GM18517 (cell line): ENCODE results near the gene CREM.

Experiments used
- ATAC-seq: cut with Tn5 transposase; IDR thresholded peaks from one replicate; pipeline ENCODE4 v1.9.1; 2021; ENCODE audit warnings: mild to moderate bottlenecking, moderate library complexity; ENCODE audit not compliant: unreplicated experiment

CREM gene

DNA sequence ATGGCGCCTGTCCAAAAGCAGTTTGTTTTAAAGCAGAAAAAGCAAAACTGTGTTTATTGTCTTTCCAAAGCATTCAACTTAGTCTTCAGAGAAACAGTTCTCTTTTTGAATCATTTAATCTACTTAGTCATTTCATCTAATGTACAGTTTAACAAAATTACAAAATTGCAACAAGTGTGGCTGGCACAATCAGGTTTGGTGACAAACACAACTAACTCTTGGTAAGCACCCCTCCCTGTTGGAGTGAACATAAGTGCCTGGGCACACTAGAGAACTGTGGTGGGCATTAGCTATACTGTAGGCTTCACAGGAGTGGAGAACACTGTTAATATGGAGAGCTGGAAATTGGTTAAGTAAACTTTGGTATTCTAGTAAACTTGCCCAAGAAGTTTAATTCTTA lies 6.9 kb downstream of the CREM start:
- ATAC-seq = no peak

DNA sequence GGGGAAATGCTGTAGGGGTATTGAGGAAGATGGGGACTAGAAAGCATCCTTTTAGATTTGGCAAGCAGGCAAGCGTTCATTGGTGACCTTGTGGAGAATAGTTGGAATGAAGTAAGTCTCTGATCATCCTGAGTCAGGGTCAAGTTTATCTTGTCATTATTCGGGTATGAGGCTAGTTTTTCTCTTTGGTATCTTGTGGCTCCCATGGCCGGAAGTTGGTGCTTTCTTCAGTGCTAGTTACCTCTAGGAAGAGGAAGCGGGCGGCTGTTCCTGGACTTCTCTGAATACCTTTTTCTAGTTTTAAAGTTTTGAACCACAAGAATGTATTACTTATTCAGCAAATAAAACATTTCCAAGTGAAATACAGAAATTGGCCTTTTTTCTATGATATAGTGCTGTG lies 9.2 kb downstream of the CREM start:
- no peak for ATAC-seq

DNA sequence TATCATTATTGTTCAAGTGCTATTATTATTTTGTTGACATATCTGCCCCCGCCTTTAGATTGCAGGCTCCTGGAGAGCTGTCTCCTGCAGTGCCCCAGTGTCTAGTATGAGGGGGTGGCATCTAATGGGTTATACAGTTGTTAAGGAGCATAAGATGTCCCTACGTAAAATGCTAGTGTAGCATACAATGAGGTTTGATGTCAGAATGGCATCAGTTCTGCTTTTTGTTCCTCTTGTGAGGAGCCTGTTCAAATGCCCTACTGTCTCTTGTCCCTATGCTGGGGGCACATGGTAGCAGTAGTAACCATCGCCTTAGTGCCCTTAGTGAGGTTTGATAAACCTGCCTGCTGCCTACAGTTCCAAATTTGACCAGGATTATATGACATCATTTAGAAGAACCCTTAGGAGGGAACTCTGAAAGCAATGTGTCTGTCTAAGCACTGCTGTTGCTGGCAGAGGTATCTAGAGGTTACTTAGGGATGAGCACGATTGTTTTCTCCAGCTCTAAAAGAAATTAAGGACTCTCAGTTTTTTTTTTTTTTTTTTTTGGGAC lies 9.7 kb downstream of the CREM start:
- peak; percentile 52 for ATAC-seq

DNA sequence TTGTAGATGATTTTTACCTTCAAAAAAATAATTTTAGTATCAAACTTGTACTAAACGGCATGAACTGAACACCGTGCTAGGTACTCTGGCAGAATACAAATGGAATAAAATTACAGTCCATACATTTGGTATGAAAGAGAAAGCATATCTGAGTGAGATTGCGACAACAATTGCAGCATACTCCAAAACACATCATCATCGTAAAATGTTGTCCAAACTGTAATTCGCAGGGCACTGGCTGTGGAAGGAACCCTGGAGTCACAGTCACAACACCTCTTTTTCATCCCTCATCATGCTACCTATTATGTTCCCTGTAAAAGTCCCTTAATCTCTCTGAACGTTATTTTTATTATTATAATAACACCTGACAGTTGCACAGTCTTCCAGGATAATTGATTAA lies 13.5 kb downstream of the CREM start:
- ATAC-seq = no peak

DNA sequence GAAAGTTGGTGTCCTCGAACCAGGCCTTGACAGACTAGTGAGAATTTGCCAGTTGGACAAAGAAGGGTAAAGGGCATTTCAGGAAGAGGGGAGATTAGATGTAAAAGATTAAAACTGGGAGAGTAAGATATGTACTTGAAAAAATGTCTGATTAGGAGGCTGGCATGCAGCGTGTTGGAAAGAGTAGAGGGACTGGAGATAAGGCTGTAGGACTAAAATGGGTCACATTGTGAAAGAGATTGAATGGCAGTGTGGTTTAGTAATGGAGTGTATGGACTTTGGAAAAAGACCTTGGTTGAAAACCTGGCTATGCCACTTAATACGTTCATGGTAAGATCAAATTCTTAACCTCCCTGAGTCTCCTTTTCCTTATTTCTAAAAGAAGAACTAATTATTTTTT lies 14.1 kb downstream of the CREM start:
- no peak for ATAC-seq

DNA sequence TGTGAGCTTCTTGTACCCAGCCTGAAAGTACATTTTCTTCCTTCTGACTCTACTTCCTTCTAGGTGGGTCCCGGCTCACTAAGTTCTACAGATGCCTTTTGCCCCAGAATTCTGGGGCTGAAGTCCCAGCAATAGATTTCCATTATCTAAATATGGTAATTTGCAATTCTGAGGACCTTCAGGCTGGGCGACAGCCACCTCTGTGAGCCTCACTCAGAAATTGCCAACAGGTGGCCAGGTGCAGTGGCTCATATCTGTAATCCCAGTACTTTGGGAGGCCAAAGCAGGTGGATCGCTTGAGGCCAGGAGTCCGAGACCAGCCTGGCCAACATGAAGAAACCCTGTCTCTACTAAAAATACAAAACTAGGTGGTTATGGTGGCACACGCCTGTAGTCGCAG lies 23.7 kb downstream of the CREM start:
- no peak for ATAC-seq

DNA sequence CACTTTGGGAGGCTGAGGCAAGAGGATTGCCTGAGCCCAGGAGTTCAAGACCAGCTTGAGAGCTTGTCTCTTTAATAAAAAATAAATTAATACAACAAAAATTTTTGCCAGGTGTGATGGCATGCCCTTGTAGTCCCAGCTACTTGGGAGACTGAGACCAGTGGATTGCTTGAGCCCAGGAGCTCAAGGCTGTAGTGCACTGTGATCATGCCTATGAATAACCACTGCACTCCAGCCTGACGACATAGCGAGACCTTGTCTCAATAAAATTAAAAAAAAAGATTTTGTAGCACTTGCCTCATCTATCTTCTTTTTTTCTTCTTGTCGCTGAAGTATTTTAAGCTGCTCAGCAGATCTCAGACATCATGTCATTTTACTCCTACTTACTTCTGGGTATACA lies 26.3 kb downstream of the CREM start:
- no peak for ATAC-seq

DNA sequence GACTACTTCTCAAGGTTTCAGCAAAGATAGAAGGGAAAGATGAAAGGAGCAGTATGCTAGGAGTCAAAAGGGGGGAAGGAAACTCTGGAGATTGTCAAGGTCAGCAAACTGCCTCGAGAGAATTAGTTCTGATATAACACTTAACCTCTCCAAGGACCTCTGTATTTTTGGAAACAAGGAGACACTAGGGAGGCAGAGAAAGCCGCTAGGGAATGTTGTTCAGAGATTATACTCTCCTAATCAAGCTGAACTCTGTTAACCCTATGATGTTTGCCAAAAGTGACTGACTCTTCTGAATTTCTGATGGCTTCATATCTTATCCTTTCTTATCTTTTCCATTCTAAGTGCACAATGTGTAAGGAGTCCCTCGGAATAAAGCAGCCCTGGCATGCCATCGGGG lies 27.1 kb downstream of the CREM start:
- no peak for ATAC-seq

DNA sequence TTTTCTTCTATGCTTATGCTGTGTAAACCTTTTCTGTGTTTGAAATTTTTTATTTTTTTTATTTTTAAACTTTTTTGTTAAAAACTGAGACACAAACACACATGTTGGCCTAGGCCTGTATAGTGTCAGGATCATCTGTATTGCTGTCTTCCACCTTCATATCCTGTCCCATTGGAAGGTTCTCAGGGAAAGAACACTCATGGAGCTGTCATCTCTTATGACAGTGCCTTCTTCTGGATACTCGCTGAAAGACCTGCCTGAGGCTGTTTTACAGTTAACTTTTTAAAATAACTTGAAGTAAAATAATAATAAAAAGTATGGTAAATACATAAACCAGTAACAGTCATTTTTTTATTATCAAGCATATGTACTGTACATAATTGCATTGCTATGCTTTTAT lies 34.1 kb downstream of the CREM start:
- ATAC-seq = no peak

DNA sequence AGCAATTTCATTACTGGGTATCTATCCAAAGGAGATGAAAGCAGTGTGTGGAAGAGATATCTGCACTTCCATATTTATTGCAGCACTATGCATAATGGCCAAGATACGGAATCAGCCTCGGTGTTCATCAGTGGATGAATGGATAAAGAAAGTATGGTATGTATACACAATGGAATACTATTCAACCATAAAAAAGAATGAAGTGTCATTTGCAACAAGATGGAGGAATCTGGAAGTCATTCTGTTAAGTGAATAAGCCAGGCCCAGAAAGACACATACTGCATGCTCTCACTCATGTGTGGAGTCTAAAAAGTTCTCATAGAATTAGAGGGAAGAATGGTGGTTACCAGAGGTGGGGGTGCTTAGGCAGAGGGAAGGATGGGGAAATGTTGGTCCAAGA lies 35.3 kb downstream of the CREM start:
- ATAC-seq = no peak

DNA sequence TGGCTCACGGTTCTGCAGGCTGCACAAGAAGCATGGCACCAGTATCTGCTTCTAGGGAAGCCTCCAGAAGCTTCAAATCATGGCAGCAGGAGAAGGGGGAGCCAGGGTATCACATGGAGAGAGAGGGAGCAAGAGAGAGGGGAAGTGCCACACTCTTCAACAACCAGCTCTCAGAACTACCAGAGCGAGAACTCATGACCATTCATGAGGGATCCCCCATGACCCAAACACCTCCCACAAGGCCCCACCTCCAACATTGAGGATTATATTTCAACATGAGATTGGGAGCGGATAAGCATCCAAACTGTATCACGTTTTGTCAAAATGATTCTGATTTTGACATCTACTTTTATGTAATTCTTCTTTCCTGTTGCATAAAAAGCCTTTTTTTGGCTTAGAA lies 38.5 kb downstream of the CREM start:
- no peak for ATAC-seq

DNA sequence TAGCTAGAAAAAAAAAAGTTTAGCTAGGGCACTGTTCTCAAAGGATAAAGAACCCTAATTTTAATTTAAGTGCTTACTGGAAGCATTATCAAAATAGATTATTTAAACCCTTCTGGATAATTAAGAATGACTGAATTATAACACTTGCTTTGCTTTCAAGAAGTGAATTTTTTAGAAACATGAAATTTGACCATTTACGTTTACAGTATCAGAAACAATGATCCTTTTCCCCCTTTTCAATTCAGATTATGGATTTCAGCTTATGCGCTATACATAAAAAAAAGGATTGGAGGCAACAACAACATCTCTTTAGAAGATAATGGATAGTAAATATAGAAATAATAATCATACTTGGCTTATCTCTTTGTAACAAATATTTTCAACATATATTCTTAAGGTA lies 39.2 kb downstream of the CREM start:
- no peak for ATAC-seq

DNA sequence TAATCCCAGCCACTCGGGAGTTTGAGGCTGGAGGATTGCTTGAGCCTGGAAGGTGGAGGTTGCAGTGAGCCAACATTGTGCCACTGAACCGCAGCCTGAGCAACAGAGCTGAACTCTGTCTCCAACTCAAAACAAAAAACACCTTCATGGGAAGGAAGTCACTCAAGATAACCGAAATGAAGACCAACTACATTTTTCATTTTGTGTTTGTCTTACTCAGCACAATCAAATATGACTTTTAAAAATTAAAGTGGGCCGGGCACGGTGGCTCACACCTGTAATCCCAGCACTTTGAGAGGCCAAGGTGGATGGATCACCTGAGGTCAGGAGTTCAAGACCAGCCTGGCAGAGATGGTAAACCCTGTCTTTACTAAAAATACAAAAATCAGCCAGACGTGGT lies 40.0 kb downstream of the CREM start:
- no peak for ATAC-seq

DNA sequence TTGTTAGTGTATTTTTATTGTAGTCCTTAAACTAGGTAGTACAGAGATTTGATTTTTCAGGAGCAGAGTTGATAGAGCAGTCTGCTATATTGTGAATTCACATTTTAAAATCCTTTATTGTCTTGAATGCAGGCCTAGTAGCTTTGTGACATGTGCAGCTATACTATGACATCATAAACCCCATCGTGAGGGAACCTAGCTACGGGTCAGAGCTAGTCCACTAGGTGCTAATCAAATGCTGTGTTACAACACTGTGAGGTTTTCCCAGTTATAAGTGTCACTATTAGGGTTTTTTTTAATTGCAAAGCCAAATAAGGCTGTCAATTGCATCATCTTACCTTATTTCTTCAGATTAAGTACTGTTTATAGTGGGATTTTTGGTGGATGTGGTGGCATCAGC lies 40.7 kb downstream of the CREM start:
- ATAC-seq = no peak

DNA sequence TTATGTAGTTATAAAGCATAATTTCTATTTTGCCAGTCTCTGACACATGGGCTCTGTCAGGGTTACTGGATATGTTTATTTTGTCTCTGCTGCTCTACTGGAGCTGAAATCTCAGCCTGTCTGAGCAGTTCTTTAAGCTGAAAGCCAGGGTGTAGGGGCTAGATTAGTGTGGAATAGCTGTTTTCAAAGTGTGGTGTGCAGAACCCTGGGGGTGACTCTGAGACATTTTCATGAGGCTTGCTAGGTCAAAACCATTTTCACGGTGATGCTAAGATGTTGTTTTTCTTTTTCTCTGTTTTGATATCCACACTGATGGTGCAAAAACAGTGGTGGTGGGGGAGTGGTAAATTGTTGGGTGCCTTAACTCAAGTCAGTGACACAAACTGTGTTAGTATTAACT lies 45.5 kb downstream of the CREM start:
- ATAC-seq = no peak

DNA sequence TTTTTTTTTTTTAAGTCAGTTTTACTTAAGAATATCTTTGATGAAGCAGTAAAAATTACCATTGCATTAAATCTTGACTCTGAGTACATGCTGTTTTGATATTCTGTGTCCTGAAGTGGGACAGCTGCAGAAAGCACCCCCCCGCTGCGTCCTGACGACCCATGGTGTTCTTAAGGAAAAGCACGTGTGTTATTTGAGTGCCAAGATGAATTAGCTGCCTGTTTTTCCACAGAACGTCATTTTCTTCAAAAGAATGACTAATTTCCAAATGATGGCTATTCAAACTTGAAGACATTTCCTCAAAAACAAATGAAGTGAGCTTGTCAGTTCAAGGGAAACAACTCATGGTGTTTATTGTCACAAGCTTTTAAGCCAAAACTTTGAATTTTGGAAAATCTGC lies 45.9 kb downstream of the CREM start:
- ATAC-seq = no peak

DNA sequence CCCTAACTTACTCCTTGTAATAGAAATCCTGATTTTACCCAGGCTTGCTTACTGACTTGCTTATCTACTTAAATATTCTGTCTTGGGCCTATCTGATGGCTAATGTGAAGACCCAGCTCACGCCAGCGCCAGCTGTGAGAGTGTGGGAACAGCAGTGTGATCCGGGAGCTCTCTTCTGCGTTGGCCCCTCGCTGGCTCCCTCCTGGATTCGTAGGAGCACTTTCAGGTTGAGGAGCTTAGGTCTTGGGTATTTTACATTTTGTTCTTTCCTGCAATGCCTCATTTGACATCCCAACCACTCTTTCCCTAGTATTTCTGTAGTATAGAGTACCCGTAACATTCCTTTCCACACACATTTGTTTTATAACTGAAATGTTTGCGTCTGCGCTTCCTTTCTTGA lies 51.7 kb downstream of the CREM start:
- ATAC-seq = no peak

DNA sequence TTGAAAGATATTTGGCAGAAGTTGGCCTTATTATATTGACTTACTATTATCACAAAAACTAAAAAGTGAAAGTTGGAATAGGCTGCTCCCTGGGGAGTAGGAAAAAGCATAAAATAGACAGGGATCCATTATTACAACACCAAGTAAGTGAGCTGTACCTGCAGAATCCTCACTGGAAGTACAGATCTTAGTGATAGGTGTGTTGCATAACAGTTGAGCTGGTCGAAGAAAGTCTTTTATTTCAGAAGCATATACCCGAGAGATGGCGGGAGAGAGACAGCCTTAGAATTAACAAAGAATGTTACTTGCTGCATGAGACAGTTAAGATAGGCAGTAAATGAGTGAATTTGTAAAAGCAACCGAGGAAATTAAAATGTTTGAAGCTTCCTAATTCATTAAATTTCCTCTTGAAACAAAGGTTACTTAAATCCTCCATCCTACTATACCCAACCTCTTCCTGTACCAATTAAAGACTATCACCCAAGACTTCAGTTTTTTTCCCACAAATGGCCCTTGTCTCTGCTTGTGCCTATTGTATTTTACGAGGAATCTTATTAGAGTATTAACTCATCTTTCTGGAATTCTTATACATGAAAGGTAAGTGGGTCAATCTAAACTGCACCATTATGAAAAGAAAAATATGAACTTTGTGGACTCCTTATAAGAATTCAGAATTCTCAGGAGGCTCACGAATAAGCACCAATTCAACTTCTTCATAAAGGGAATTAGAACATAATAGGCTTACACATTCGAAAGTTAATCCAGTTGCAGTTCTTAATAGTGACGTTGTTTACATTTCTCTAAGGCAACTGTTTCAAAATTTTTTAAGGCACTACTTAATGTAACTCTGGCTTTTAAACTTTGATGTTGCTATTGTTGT lies 56.2 kb downstream of the CREM start:
- ATAC-seq = no peak

DNA sequence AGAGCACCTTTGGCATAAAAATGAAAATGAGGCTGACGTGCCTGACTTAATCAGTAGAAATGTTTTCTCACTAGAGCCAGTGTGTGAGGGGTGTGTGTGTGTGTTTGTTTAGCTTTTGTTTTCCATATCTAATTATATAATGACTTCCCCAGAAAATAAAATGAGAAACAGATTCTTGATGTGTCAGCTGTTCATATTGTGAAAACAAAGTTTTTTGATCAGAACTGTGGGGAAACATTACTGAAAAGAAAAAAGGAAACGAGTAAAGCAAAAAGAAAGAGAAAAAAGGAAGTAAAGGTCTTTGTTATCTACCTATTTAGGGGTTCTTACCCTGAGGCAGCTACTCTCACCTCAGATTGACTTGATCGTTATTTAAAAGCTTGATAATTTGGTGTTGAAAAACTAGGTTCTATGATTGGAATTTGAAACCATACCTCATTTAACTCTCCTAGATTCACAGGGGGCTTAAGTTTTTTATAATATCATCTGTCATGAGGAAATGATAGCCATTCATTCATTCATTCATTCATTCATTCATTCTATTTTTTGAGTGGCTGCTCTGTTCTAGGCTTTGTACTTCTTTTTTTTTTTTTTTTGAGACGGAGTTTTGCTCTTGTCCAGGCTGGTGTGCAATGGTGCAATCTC lies 58.0 kb downstream of the CREM start:
- ATAC-seq = peak; percentile 80

DNA sequence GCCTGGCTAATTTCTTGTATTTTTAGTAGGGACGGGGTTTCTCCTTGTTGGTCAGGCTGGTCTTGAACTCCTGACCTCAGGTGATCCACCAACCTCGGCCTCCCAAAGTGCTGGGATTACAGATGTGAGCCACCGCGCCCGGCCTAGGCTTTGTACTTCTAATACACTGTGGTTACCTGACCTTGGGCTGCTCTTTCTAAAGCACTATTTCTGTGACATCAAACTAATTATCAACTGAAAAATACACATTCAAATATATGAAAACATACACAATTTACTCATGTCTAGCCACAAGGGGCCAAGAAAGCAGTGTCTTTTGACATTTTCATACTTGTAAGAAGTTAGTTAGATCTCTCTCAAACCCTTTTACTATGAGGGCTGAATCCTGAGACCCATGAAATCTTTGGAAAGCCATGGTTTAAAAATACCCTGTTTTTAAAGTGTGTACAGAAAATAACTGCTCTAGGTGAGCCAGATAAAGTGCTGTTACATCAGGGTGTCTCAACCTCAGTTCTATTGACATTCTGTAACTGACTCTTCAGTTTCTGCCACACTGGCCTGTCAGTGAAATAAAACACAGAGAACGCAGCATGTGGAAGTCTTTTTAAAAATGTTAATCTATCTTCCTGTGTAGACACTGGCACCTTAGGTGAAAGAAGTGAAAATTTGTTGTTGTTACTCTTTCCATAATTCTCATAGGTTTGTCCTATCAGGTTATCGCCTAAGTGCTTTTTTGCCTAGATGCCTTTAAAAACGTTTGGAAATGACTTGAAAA lies 58.8 kb downstream of the CREM start:
- peak; percentile 49 for ATAC-seq

DNA sequence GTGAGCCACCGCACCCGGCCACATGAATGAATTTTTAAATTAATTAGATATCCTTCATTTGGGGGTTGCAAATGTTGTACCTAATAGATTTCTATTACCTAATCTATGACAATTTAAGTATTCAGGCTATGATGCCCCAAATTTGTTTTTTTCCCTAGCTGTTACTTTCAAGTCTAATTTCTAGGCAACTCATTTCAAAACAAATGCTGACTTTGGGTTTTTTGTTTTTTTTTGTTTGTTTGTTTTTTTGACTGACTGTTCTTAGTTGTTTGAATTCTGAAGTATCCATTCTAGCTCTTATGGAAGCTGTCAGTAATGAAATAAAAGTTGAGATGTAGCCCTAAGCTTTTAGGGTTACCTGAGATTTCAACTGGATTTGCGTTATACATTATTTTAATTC lies 62.3 kb downstream of the CREM start:
- ATAC-seq = no peak

DNA sequence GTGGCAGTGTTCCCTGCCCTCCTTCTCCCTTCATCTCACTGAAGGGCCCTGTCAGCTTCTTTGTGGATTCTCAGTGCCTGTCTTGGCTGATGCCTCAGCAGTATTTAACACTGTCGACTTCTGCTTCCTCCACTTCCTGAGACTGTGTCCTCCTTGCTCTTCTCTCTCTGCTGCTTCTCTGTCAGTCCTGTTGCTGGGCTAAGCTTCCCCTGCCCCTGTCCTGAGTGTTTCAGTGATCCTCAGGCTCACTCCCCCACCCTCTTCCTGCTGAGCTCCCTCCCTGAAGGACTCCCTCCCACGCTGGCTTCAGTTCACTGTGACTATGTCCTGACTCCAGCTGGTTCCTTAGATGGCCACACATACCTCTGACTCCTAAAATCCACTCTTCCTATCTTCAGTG lies 64.9 kb downstream of the CREM start:
- ATAC-seq = no peak
